IMR-90 (cell line): ENCODE results near the gene UBALD1. TPM values are rescaled to one million over a fixed set of nuclear protein-coding genes. Genes with fewer than 3 reads are reported as not detected.
A peak's percentile ranks its signal among the peaks of the same experiment; 100 is the strongest.

Experiments used
- ATAC-seq: fragments of 200-7000 bp; cut with Tn5 transposase; 2 replicates; pipeline ENCODE4 v1.9.1; 2020; ENCODE audit warnings: low read depth, mild to moderate bottlenecking, moderate library complexity
- BruUV-seq: library from RNA; stranded (reverse); fragments of 400-500 nt; replicated peaks from 2 replicates; lab custom pipeline; 2021; lab: Mats Ljungman, UMichigan
- CTCF ChIA-PET: fragments of 300-600 bp; formaldehyde crosslinking; extraction: SDS; loops from one replicate; lab custom pipeline; 2021; ENCODE audit warnings: antibody characterized with exemption; lab: Yijun Ruan, JAX
- POLR2A ChIA-PET: fragments of 300-600 bp; sonication (Branson Sonifier 250); formaldehyde crosslinking; loops from one replicate; lab custom pipeline; 2022; ENCODE audit warnings: antibody characterized with exemption; ENCODE audit not compliant: unreplicated experiment; lab: Charles Lee
- DNase-seq: peaks from one replicate; pipeline ENCODE4 v3.0.0; 2013
- H2AFZ ChIP-seq: replicated peaks from 2 replicates; pipeline ENCODE3; 2013; ENCODE audit warnings: low read length, mild to moderate bottlenecking; ENCODE audit not compliant: poor library complexity
- H2AK5ac ChIP-seq: 2 replicates; pipeline ENCODE4 v1.6.1; 2013; ENCODE audit warnings: low read depth, low read length, inconsistent platforms
- H2AK9ac ChIP-seq: replicated peaks from 2 replicates; pipeline ENCODE3; 2013; ENCODE audit warnings: mild to moderate bottlenecking, low read depth, low read length, moderate library complexity; ENCODE audit not compliant: poor library complexity
- H2BK120ac ChIP-seq: 2 replicates; pipeline ENCODE4 v1.6.1; 2013; ENCODE audit warnings: low read depth, low read length, inconsistent platforms
- H2BK15ac ChIP-seq: 3 replicates; pipeline ENCODE4 v1.6.1; 2013; ENCODE audit warnings: low read depth, low read length, inconsistent platforms
- H2BK20ac ChIP-seq: 2 replicates; pipeline ENCODE4 v1.6.1; 2013; ENCODE audit warnings: low read depth, mild to moderate bottlenecking, inconsistent platforms, low read length, moderate library complexity
- H2BK5ac ChIP-seq: 2 replicates; pipeline ENCODE4 v1.6.1; 2013; ENCODE audit warnings: mild to moderate bottlenecking, low read depth, low read length, inconsistent platforms; ENCODE audit not compliant: poor library complexity, severe bottlenecking
- H3K14ac ChIP-seq: replicated peaks from 2 replicates; pipeline ENCODE4 v1.6.1; 2013; ENCODE audit warnings: low read depth, low read length, inconsistent platforms
- H3K18ac ChIP-seq: 2 replicates; pipeline ENCODE4 v1.6.1; 2013; ENCODE audit warnings: low read depth, low read length, control low read depth
- H3K23ac ChIP-seq: 2 replicates; pipeline ENCODE4 v1.6.1; 2013; ENCODE audit warnings: low read depth, low read length, inconsistent platforms
- H3K27ac ChIP-seq: 2 replicates; pipeline ENCODE4 v1.5.1; 2013; ENCODE audit warnings: mild to moderate bottlenecking, control low read depth, low read length; ENCODE audit not compliant: insufficient read depth
- H3K27me3 ChIP-seq: 2 replicates; pipeline ENCODE4 v1.6.1; 2013; ENCODE audit warnings: low read length; ENCODE audit not compliant: control insufficient read depth, insufficient read depth
- H3K36me3 ChIP-seq: 2 replicates; pipeline ENCODE4 v1.6.1; 2013; ENCODE audit warnings: low read length, mixed read lengths; ENCODE audit not compliant: control insufficient read depth, insufficient read depth
- H3K4ac ChIP-seq: 2 replicates; pipeline ENCODE4 v1.6.1; 2013; ENCODE audit warnings: low read depth, low read length, inconsistent platforms
- H3K4me1 ChIP-seq: 2 replicates; pipeline ENCODE4 v1.6.1; 2013; ENCODE audit warnings: low read length, mixed read lengths; ENCODE audit not compliant: control insufficient read depth, insufficient read depth
- H3K4me2 ChIP-seq: 2 replicates; pipeline ENCODE4 v1.6.1; 2013; ENCODE audit warnings: low read depth, mild to moderate bottlenecking, control low read depth, low read length, moderate library complexity
- H3K4me3 ChIP-seq: 2 replicates; pipeline ENCODE4 v1.5.1; 2013; ENCODE audit warnings: low read depth, mild to moderate bottlenecking, control low read depth, low read length, moderate library complexity; ENCODE audit not compliant: insufficient read depth
- H3K56ac ChIP-seq: 2 replicates; pipeline ENCODE4 v1.6.1; 2013; ENCODE audit warnings: low read length, inconsistent platforms; ENCODE audit not compliant: insufficient read depth; ENCODE audit errors: extremely low read depth
- H3K79me1 ChIP-seq, 2 experiments: 2 replicates each; pipeline ENCODE4 v1.6.1; 2013; ENCODE audit warnings: low read length in 2 of 2, inconsistent platforms in 1 of 2, low read depth in 1 of 2
- H3K9ac ChIP-seq: 2 replicates; pipeline ENCODE4 v1.6.1; 2013; ENCODE audit warnings: low read depth, low read length, control low read depth
- H3K9me1 ChIP-seq: 2 replicates; pipeline ENCODE4 v1.6.1; 2013; ENCODE audit warnings: low read length, inconsistent platforms; ENCODE audit not compliant: insufficient read depth
- H3K9me3 ChIP-seq: 2 replicates; pipeline ENCODE4 v1.6.1; 2013; ENCODE audit warnings: low read length; ENCODE audit not compliant: control insufficient read depth, insufficient read depth
- H4K20me1 ChIP-seq: 2 replicates; pipeline ENCODE4 v1.6.1; 2013; ENCODE audit warnings: low read length, inconsistent platforms; ENCODE audit not compliant: insufficient read depth
- H4K5ac ChIP-seq: 2 replicates; pipeline ENCODE4 v1.6.1; 2013; ENCODE audit warnings: mild to moderate bottlenecking, low read depth, low read length, control low read depth
- H4K8ac ChIP-seq, 2 experiments: 2 replicates each; pipeline ENCODE4 v1.6.1; 2013; ENCODE audit warnings: low read depth in 2 of 2, low read length in 2 of 2, control low read depth in 1 of 2, inconsistent platforms in 1 of 2
- H4K91ac ChIP-seq: 2 replicates; pipeline ENCODE4 v1.6.1; 2013; ENCODE audit warnings: low read depth, low read length, inconsistent platforms; ENCODE audit not compliant: insufficient read depth
- BHLHE40 ChIP-seq: fragments of 150-350 bp; IDR thresholded peaks from 2 replicates; pipeline ENCODE4 v1.6.1; 2016; ENCODE audit warnings: mild to moderate bottlenecking, low read depth, low read length
- FOS ChIP-seq: fragments of 150-350 bp; IDR thresholded peaks from 2 replicates; pipeline ENCODE4 v1.6.1; 2016; ENCODE audit warnings: low read depth, low read length
- WGBS, 2 experiments: methylation state at CpG; one replicate each; pipeline versions ENCODE4 v1.1.5 to v1.1.7; 2013; ENCODE audit warnings: missing lambda C conversion rate in 2 of 2; ENCODE audit not compliant: insufficient read length in 1 of 2; ENCODE audit errors: extremely low coverage in 2 of 2; 5-methylcytosine and 5-hydroxymethylcytosine counted together
- dilution Hi-C: fragments of 300-500 bp; cut with HindIII; formaldehyde crosslinking; loops from one replicate; pipeline ENCODE4 v1.14.3; 2018; ENCODE audit warnings: low sequenced_read_pairs; ENCODE audit not compliant: unreplicated experiment
- in situ Hi-C: fragments of 300-500 bp; cut with MboI; formaldehyde crosslinking; loops from 3 replicates; pipeline ENCODE4 v1.14.3; 2019; ENCODE audit warnings: low sequenced_read_pairs, inconsistent platforms, mixed read lengths
- intact Hi-C: fragments of 100-400 bp; cut with micrococcal nuclease; formaldehyde crosslinking; loops from 2 replicates; pipeline ENCODE4 v1.10.0; 2022
- polyA plus RNA-seq, 3 experiments: library from polyadenylated mRNA; depleted of rRNA; stranded (reverse); fragments of >200 nt; gene quantifications; 2 replicates each; pipeline ENCODE4 v1.2.3, GENCODE V29; 2012; ENCODE audit warnings: low replicate concordance in 1 of 3
- total RNA-seq: library from RNA; depleted of rRNA; stranded (reverse); fragments of >200 nt; gene quantifications from 2 replicates; pipeline ENCODE4 v1.2.3, GENCODE V29; 2012

The UBALD1 gene
- total and polyA plus RNA-seq, 2 of the 4 experiments (the other 2 are of a cell fraction): 1.3 to 14.5 TPM

DNA sequence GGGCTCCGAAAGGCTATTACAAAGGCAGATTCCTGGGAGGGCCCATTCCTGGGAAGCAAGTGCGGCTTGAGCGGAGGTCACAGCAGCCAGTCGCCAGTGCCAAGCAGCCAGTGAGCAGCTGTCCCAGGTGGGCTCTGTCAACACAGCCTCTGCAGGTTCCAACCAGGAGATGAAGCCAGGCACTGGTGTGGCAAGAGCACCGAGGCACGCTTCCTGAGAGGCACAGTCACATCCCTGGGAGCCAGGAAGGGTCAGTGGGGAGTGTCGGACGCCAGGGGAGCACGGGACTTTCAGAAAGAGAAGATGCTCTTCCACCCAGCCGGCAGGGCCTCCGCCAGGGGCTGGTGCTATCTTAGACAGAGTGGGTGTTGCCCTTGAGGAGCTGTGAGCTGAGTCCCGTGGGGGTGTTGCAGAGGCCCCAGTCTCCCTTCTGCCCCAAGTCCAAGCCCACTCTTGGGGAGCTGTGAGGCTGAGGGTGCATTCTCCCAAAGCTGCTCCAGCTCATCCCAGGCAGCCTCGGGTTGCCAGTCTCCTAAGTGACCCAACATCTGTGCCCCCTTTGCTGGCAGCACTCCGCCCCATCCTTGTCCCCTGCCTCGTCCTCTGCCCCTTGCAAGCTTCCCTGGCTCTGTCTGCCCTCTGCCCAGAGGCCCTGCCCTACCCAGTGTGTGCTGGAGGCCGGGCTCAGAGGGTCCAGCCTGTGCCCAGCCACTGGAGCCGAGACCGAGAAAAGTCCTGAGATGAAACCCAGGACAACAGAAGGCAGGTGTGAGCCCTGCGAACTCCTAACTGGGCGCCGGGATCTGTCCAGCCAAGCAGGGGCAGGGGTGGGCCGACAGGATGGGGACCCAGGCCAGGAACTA is 6.6 kb downstream of the UBALD1 start:
- Histone ChIP-seq H2BK5ac (no peak overlapping the region), H2BK20ac (no peak overlapping the region), H2AK9ac (peak overlapping the region; percentile 65), H4K20me1 (peaks cover 50% of the 10 kb centered on the region), H3K4ac (no peak overlapping the region), H3K9me3 (no peaks in the 10 kb centered on the region), H3K56ac (no peak overlapping the region), H3K4me2 (no peak overlapping the region), H3K23ac (no peak overlapping the region), H4K5ac (no peak overlapping the region), H3K14ac (no peak overlapping the region), H3K27me3 (no peaks in the 10 kb centered on the region), H3K4me1 (peaks cover 17% of the 10 kb centered on the region; the same call in 1 of the 2 replicates), H3K9ac (no peak overlapping the region), H2BK15ac (no peak overlapping the region), H3K27ac (no peak overlapping the region), H4K8ac (no peak overlapping the region), H3K4me3 (no peak overlapping the region), H2AK5ac (no peak overlapping the region), H3K79me1 (peaks cover 10 to 49% of the 10 kb centered on the region in 2 experiments), H3K36me3 (peaks cover 24% of the 10 kb centered on the region; the same call in 1 of the 2 replicates), H2BK120ac (no peak overlapping the region), H2AFZ (no peak overlapping the region), H3K18ac (no peak overlapping the region), H3K9me1 (peaks cover 3% of the 10 kb centered on the region; the same call in 1 of the 2 replicates), H4K91ac (no peak overlapping the region)
- CTCF ChIA-PET: no interaction called here
- dilution Hi-C loops (no loop called here), in situ Hi-C loops (no loop called here), intact Hi-C loops (no loop called here)
- WGBS, 2 experiments: 88% methylated on average over 7 of the region's 22 CpGs; no CpG with 5 or more reads in 1 of the 2 experiments
- TF ChIP-seq BHLHE40: no peak
- TF ChIP-seq FOS: no peak
- BruUV-seq: no TSS peak
- POLR2A ChIA-PET: no interaction called here
- no peak for ATAC-seq
- no peak for DNase-seq
